PC-3 (cell line): Measurements from ENCODE around the gene IFT81. TPM values are rescaled to one million over a fixed set of nuclear protein-coding genes. Genes with fewer than 3 reads are reported as not detected.

Source experiments
- ATAC-seq: fragments of 200-7000 bp; cut with Tn5 transposase; 2 replicates; pipeline ENCODE4 v1.9.1; 2020; ENCODE audit warnings: mild to moderate bottlenecking, moderate library complexity
- BruUV-seq: library from RNA; stranded (reverse); fragments of 400-500 nt; replicated peaks from 2 replicates; lab custom pipeline; 2021; lab: Mats Ljungman, UMichigan
- CTCF ChIA-PET: fragments of 300-600 bp; sonication (Branson Sonifier 250); formaldehyde crosslinking; loops from one replicate; lab custom pipeline; 2022; ENCODE audit warnings: antibody characterized with exemption; lab: Charles Lee
- POLR2A ChIA-PET: fragments of 300-600 bp; sonication (Branson Sonifier 250); formaldehyde crosslinking; loops from one replicate; lab custom pipeline; 2022; ENCODE audit warnings: antibody characterized with exemption; ENCODE audit not compliant: unreplicated experiment; lab: Charles Lee
- DNase-seq: peaks from one replicate; pipeline ENCODE4 v3.0.0-alpha.2; 2015
- H2AFZ ChIP-seq: fragments of 300-600 bp; sonication (generic); 2 replicates; pipeline ENCODE4 v1.6.0; 2016; ENCODE audit warnings: antibody characterized with exemption, low read length
- H3F3A ChIP-seq: fragments of 300-600 bp; sonication (generic); one replicate; pipeline ENCODE4 v1.6.0; 2017; ENCODE audit warnings: antibody characterized with exemption, low read length, control low read depth, mild to moderate bottlenecking; ENCODE audit not compliant: unreplicated experiment
- H3K27ac ChIP-seq: fragments of 300-600 bp; sonication (generic); 2 replicates; pipeline ENCODE4 v1.5.1; 2016; ENCODE audit warnings: mild to moderate bottlenecking, low read length
- H3K27me3 ChIP-seq: fragments of 300-600 bp; sonication (generic); 2 replicates; pipeline ENCODE4 v1.6.1; 2016; ENCODE audit warnings: low read length, mixed read lengths
- H3K36me3 ChIP-seq: fragments of 300-600 bp; sonication (generic); 2 replicates; pipeline ENCODE4 v1.6.1; 2016; ENCODE audit warnings: low read depth, mixed run types, low read length, mixed read lengths
- H3K4me1 ChIP-seq: fragments of 300-600 bp; sonication (generic); 2 replicates; pipeline ENCODE4 v1.5.1; 2016; ENCODE audit warnings: low read length; ENCODE audit not compliant: insufficient read depth
- H3K4me2 ChIP-seq: fragments of 300-600 bp; sonication (generic); 2 replicates; pipeline ENCODE4 v1.6.0; 2016; ENCODE audit warnings: low read length
- H3K4me3 ChIP-seq: fragments of 300-600 bp; sonication (generic); 2 replicates; pipeline ENCODE4 v1.5.1; 2016; ENCODE audit warnings: mild to moderate bottlenecking, low read length, mixed read lengths
- H3K79me2 ChIP-seq: fragments of 300-600 bp; sonication (generic); 2 replicates; pipeline ENCODE4 v1.6.1; 2017; ENCODE audit warnings: low read length, mixed read lengths
- H3K9ac ChIP-seq: fragments of 300-600 bp; sonication (generic); 2 replicates; pipeline ENCODE4 v1.6.0; 2016; ENCODE audit warnings: mild to moderate bottlenecking, low read length
- H3K9me2 ChIP-seq: fragments of 300-600 bp; sonication (generic); replicated peaks from 2 replicates; pipeline ENCODE4 v1.6.1; 2016; ENCODE audit warnings: mixed run types, low read length, mixed read lengths
- H3K9me3 ChIP-seq: fragments of 300-600 bp; sonication (generic); 2 replicates; pipeline ENCODE4 v1.6.1; 2016; ENCODE audit warnings: low read length, mixed read lengths
- H4K20me1 ChIP-seq: fragments of 300-600 bp; sonication (generic); 2 replicates; pipeline ENCODE4 v1.6.1; 2016; ENCODE audit warnings: low read length, mixed read lengths
- CTCF ChIP-seq: fragments of 300-600 bp; sonication (generic); conservative IDR thresholded peaks from 2 replicates; pipeline ENCODE4 v1.5.1; 2017; ENCODE audit warnings: antibody characterized with exemption, low read depth, mild to moderate bottlenecking, low read length
- EZH2 ChIP-seq: fragments of 300-600 bp; sonication (generic); IDR thresholded peaks from one replicate; pipeline ENCODE4 v1.6.1; 2017; ENCODE audit warnings: antibody characterized with exemption, mild to moderate bottlenecking, low read length; ENCODE audit not compliant: unreplicated experiment
- EZH2phosphoT487 ChIP-seq: fragments of 300-600 bp; sonication (generic); IDR thresholded peaks from 2 replicates; pipeline ENCODE4 v1.6.1; 2018; ENCODE audit warnings: mild to moderate bottlenecking, antibody characterized with exemption, low read length, borderline replicate concordance
- intact Hi-C: fragments of 100-400 bp; cut with micrococcal nuclease; formaldehyde crosslinking; loops from 2 replicates; pipeline ENCODE4 v1.9.0; 2023
- total RNA-seq: library from RNA; depleted of rRNA; stranded (reverse); fragments of >200 nt; gene quantifications from 2 replicates; pipeline ENCODE4 v1.2.3, GENCODE V29; 2014

The IFT81 gene
- total RNA-seq, 1 experiment from 2014 or later: 10.1 TPM

- no peak overlapping the region for H3K9ac ChIP-seq
- no peaks in the 10 kb centered on the region for H3F3A ChIP-seq
- no peaks in the 10 kb centered on the region for H3K36me3 ChIP-seq
- no peak overlapping the region for H3K27ac ChIP-seq
- TF ChIP-seq EZH2 (no peak), CTCF (no peak), EZH2phosphoT487 (no peak)
- no peaks in the 10 kb centered on the region for H3K9me2 ChIP-seq
- H3K79me2 ChIP-seq: no peaks in the 10 kb centered on the region
- H4K20me1 ChIP-seq: no peaks in the 10 kb centered on the region
- no peaks in the 10 kb centered on the region for H3K9me3 ChIP-seq
- peaks cover 10% of the 10 kb centered on the region for H3K4me1 ChIP-seq
- ChIA-PET CTCF (interaction anchor here (0.5 to 0.6 kb wide), 2 partner anchors 87 to 107 kb away, joined by 4 to 5 read pairs; no protein-coding TSS in a partner anchor), POLR2A (interaction anchor here (0.7 kb wide), 1 partner anchor 29 kb away, joined by 3 read pairs; no protein-coding TSS in a partner anchor)
- ATAC-seq (peak; percentile 86), DNase-seq (peak; percentile 30)
- no peak overlapping the region for H2AFZ ChIP-seq
- intact Hi-C loops: loop anchor here (5.0 kb wide), 1 partner anchor 52 kb away; no protein-coding TSS in a partner anchor
- H3K4me3 ChIP-seq: no peak overlapping the region
- no peaks in the 10 kb centered on the region for H3K27me3 ChIP-seq
- peak overlapping the region; percentile 29 for H3K4me2 ChIP-seq
- no TSS peak for BruUV-seq
These were observed 75.4 kb downstream of the IFT81 start for GRCh38 chr12:110199339-110200123.

GRCh38 chr12:110200124-110200417 lies 75.9 kb downstream of the IFT81 start:
- BruUV-seq: no TSS peak
- Histone ChIP-seq H3K4me2 (peak overlapping the region; percentile 29), H3K27me3 (no peaks in the 10 kb centered on the region), H3F3A (no peaks in the 10 kb centered on the region), H4K20me1 (no peaks in the 10 kb centered on the region), H3K36me3 (no peaks in the 10 kb centered on the region), H3K27ac (no peak overlapping the region), H2AFZ (no peak overlapping the region), H3K9me3 (no peaks in the 10 kb centered on the region), H3K9me2 (no peaks in the 10 kb centered on the region), H3K9ac (no peak overlapping the region), H3K4me3 (no peak overlapping the region), H3K4me1 (peaks cover 10% of the 10 kb centered on the region), H3K79me2 (no peaks in the 10 kb centered on the region)
- POLR2A ChIA-PET: no interaction called here
- TF ChIP-seq CTCF (no peak), EZH2 (no peak), EZH2phosphoT487 (no peak)
- ATAC-seq: peak; percentile 89
- CTCF ChIA-PET: interaction anchor here (0.6 kb wide), 1 partner anchor 86 kb away, joined by 5 read pairs; no protein-coding TSS in a partner anchor
- intact Hi-C loops: no loop called here
- DNase-seq: peak; percentile 52

GRCh38 chr12:110201995-110202394 lies 77.8 kb downstream of the IFT81 start:
- H3K36me3 ChIP-seq: 0 out of 2 replicates have a peak, but pooled peaks cover 5% of the 10 kb centered on the region
- no peaks in the 10 kb centered on the region for H4K20me1 ChIP-seq
- no peak overlapping the region for H3K9ac ChIP-seq
- no TSS peak for BruUV-seq
- H3F3A ChIP-seq: no peaks in the 10 kb centered on the region
- H3K9me3 ChIP-seq: no peaks in the 10 kb centered on the region
- intact Hi-C loops: no loop called here
- ChIA-PET POLR2A (no interaction called here), CTCF (no interaction called here)
- H3K4me2 ChIP-seq: no peak overlapping the region
- no peaks in the 10 kb centered on the region for H3K27me3 ChIP-seq
- DNase-seq (no peak), ATAC-seq (no peak)
- H3K27ac ChIP-seq: no peak overlapping the region
- no peaks in the 10 kb centered on the region for H3K79me2 ChIP-seq
- H3K4me1 ChIP-seq: peaks cover 10% of the 10 kb centered on the region
- H3K4me3 ChIP-seq: no peak overlapping the region
- H3K9me2 ChIP-seq: no peaks in the 10 kb centered on the region
- H2AFZ ChIP-seq: no peak overlapping the region
- no peak for TF ChIP-seq EZH2phosphoT487
- no peak for TF ChIP-seq EZH2
- TF ChIP-seq CTCF: no peak
